Liver (tissue), 9 donors: ENCODE measurements around the gene CACNA2D1. TPM values are rescaled to one million over a fixed set of nuclear protein-coding genes. Genes with fewer than 3 reads are reported as not detected.

Experiments used
- DNase-seq: peaks from one replicate; pipeline ENCODE4 v3.0.0-alpha.2; 2017; ENCODE audit warnings: low spot score
- H3K27ac ChIP-seq, 2 donors: one replicate each; pipeline ENCODE4 v1.7.0; 2013; ENCODE audit warnings: inconsistent platforms in 2 of 2, low read length in 2 of 2, control low read depth in 1 of 2, low read depth in 1 of 2, mild to moderate bottlenecking in 1 of 2
- H3K27me3 ChIP-seq, 4 donors: one replicate each; pipeline versions ENCODE4 v1.6.1 to v1.7.0; 2013; ENCODE audit warnings: low read length in 3 of 4, inconsistent platforms in 1 of 4, mild to moderate bottlenecking in 1 of 4, moderate library complexity in 1 of 4; ENCODE audit not compliant: control insufficient read depth in 4 of 4, insufficient read depth in 4 of 4
- H3K36me3 ChIP-seq, 4 donors: one replicate each; pipeline versions ENCODE4 v1.6.1 to v1.7.0; 2013; ENCODE audit warnings: low read length in 3 of 4, mild to moderate bottlenecking in 3 of 4, low read depth in 1 of 4, moderate library complexity in 1 of 4; ENCODE audit not compliant: control insufficient read depth in 4 of 4, insufficient read depth in 3 of 4
- H3K4me1 ChIP-seq, 4 donors: one replicate each; pipeline versions ENCODE4 v1.6.1 to v1.7.0; 2013; ENCODE audit warnings: low read length in 3 of 4, mild to moderate bottlenecking in 3 of 4, moderate library complexity in 1 of 4; ENCODE audit not compliant: control insufficient read depth in 4 of 4, insufficient read depth in 4 of 4
- H3K4me3 ChIP-seq, 3 donors: one replicate each; pipeline versions ENCODE4 v1.6.1 to v1.7.0; 2013; ENCODE audit warnings: low read length in 3 of 3, control low read depth in 1 of 3, low read depth in 1 of 3, mild to moderate bottlenecking in 1 of 3
- H3K9ac ChIP-seq, 2 donors: one replicate each; pipeline ENCODE4 v1.7.0; 2013; ENCODE audit warnings: low read length in 2 of 2, mild to moderate bottlenecking in 2 of 2, moderate library complexity in 2 of 2, control low read depth in 1 of 2, low read depth in 1 of 2
- H3K9me3 ChIP-seq, 4 donors: one replicate each; pipeline versions ENCODE4 v1.6.1 to v1.7.0; 2013; ENCODE audit warnings: low read length in 3 of 4; ENCODE audit not compliant: control insufficient read depth in 4 of 4
- EGR1 ChIP-seq, 2 donors: IDR thresholded peaks; 2 replicates each; pipeline ENCODE4 v1.6.1; 2016 to 2018; ENCODE audit warnings: antibody characterized with exemption in 2 of 2, low read depth in 2 of 2
- FOXA1 ChIP-seq: IDR thresholded peaks from 2 replicates; pipeline ENCODE4 v1.6.1; 2016; ENCODE audit warnings: antibody characterized with exemption
- FOXA2 ChIP-seq: IDR thresholded peaks from 2 replicates; pipeline ENCODE4 v1.6.1; 2016; ENCODE audit warnings: antibody characterized with exemption
- GABPA ChIP-seq, 2 donors: IDR thresholded peaks in 1 of 2; conservative IDR thresholded peaks in 1 of 2; 2 replicates each; pipeline ENCODE4 v1.6.1; 2016; ENCODE audit warnings: antibody characterized with exemption in 2 of 2, mild to moderate bottlenecking in 1 of 2, moderate library complexity in 1 of 2
- HNF4A ChIP-seq, 2 donors: conservative IDR thresholded peaks; 2 replicates each; pipeline ENCODE4 v1.6.1; 2016; ENCODE audit warnings: antibody characterized with exemption in 2 of 2, mild to moderate bottlenecking in 2 of 2
- HNF4G ChIP-seq: IDR thresholded peaks from 2 replicates; pipeline ENCODE4 v1.6.1; 2016; ENCODE audit warnings: antibody characterized with exemption
- JUND ChIP-seq, 2 donors: IDR thresholded peaks; 2 replicates each; pipeline ENCODE4 v1.6.1; 2016; ENCODE audit warnings: antibody characterized with exemption in 2 of 2
- NR2F2 ChIP-seq: IDR thresholded peaks from 2 replicates; pipeline ENCODE4 v1.6.1; 2016; ENCODE audit warnings: antibody characterized with exemption
- RAD21 ChIP-seq, 2 donors: IDR thresholded peaks; 2 replicates each; pipeline ENCODE4 v1.6.1; 2016; ENCODE audit warnings: antibody characterized with exemption in 2 of 2, mild to moderate bottlenecking in 2 of 2
- RXRA ChIP-seq, 2 donors: IDR thresholded peaks; 2 replicates each; pipeline ENCODE4 v1.6.1; 2017 to 2018; ENCODE audit warnings: antibody characterized with exemption in 2 of 2, mild to moderate bottlenecking in 1 of 2
- SP1 ChIP-seq: IDR thresholded peaks from 2 replicates; pipeline ENCODE4 v1.6.1; 2018; ENCODE audit warnings: antibody characterized with exemption, mild to moderate bottlenecking
- TAF1 ChIP-seq: conservative IDR thresholded peaks from 2 replicates; pipeline ENCODE4 v1.6.1; 2016; ENCODE audit warnings: antibody characterized with exemption, mild to moderate bottlenecking
- YY1 ChIP-seq: IDR thresholded peaks from 2 replicates; pipeline ENCODE4 v1.6.1; 2016; ENCODE audit warnings: antibody characterized with exemption, mild to moderate bottlenecking
- WGBS: extraction: QIAGEN DNeasy Blood & Tissue Kit; methylation state at CpG from one replicate; pipeline ENCODE4 v1.1.7; 2013; 5-methylcytosine and 5-hydroxymethylcytosine counted together
- polyA plus RNA-seq, 2 donors: library from polyadenylated mRNA; stranded (reverse) in 1 of 2; unstranded in 1 of 2; fragments of 200-250 nt in 1 of 2; fragments of >200 nt in 1 of 2; fragmentation: Nextera tagmentation in 1 of 2; extraction: Ambion mirVana in 1 of 2; gene quantifications; one replicate each; pipeline versions ENCODE4 v1.2.1 to v1.2.3, GENCODE V29; 2013 to 2015
- total RNA-seq, 2 donors: library from RNA; depleted of rRNA; stranded (reverse); fragments of >200 nt; gene quantifications; one replicate each; pipeline ENCODE4 v1.2.3, GENCODE V29; 2014
- TF ChIP-seq, protein P1 (sequence below): IDR thresholded peaks from 2 replicates; pipeline ENCODE4 v1.6.1; 2016; ENCODE audit warnings: antibody characterized with exemption, mild to moderate bottlenecking
- TF ChIP-seq, protein P2 (sequence below): IDR thresholded peaks from 2 replicates; pipeline ENCODE4 v1.6.1; 2016; ENCODE audit warnings: antibody characterized with exemption
- TF ChIP-seq, protein P3 (sequence below): fragments of 150-350 bp; IDR thresholded peaks from 2 replicates; pipeline ENCODE4 v1.5.1; 2017; ENCODE audit warnings: improper control_type of control experiment, low read depth, low read length; ENCODE audit not compliant: missing input control
- TF ChIP-seq, protein P4 (sequence below): IDR thresholded peaks from 2 replicates; pipeline ENCODE4 v1.6.1; 2016; ENCODE audit warnings: antibody characterized with exemption
- TF ChIP-seq, protein P5 (sequence below): IDR thresholded peaks from 2 replicates; pipeline ENCODE4 v1.6.1; 2016; ENCODE audit warnings: antibody characterized with exemption
- donor health status: healthy.
- donor health status: healthy.
- donor health status: healthy.
- donor health status: healthy.
- donor health status: healthy.

The CACNA2D1 gene
- total and polyA plus RNA-seq, 4 donors, result 0.42 to 2.3 (median 0.94) TPM

DNA sequence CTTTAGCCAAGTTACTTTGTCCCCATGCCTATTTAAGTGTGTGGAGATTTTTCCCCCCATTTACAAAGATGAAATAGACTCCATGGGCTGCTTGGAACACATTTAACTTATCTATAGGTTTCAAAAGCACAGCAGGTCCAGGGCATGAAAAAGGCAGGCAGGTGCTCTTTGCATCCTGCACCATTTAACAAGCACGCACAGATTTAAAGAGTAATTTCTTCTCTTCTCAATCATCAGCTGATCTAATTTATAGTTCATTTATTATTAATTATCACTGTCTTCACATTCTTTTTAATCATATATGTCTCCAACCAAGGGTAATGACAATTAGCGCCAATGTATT, 156.8 kb downstream of the CACNA2D1 start:
- Histone ChIP-seq H3K36me3 (no peaks in the 10 kb centered on the region), H3K4me1 (no peaks in the 10 kb centered on the region), H3K9me3 (no peaks in the 10 kb centered on the region), H3K27me3 (no peaks in the 10 kb centered on the region), H3K27ac (no peak overlapping the region), H3K4me3 (no peak overlapping the region), H3K9ac (no peak overlapping the region)
- no peak for DNase-seq
- 85% methylated on average over 2 of the region's 2 CpGs for WGBS
- TF ChIP-seq JUND (IDR thresholded peaks at IDR 0.05), result no peak
- no peak for TF ChIP-seq FOXA1
- TF ChIP-seq FOXA2, result no peak
- no peak for TF ChIP-seq RXRA (IDR thresholded peaks at IDR 0.05)
- TF ChIP-seq HNF4A (conservative IDR thresholded peaks at IDR 0.05), result no peak
- no peak for TF ChIP-seq YY1
- TF ChIP-seq, protein P1, sequence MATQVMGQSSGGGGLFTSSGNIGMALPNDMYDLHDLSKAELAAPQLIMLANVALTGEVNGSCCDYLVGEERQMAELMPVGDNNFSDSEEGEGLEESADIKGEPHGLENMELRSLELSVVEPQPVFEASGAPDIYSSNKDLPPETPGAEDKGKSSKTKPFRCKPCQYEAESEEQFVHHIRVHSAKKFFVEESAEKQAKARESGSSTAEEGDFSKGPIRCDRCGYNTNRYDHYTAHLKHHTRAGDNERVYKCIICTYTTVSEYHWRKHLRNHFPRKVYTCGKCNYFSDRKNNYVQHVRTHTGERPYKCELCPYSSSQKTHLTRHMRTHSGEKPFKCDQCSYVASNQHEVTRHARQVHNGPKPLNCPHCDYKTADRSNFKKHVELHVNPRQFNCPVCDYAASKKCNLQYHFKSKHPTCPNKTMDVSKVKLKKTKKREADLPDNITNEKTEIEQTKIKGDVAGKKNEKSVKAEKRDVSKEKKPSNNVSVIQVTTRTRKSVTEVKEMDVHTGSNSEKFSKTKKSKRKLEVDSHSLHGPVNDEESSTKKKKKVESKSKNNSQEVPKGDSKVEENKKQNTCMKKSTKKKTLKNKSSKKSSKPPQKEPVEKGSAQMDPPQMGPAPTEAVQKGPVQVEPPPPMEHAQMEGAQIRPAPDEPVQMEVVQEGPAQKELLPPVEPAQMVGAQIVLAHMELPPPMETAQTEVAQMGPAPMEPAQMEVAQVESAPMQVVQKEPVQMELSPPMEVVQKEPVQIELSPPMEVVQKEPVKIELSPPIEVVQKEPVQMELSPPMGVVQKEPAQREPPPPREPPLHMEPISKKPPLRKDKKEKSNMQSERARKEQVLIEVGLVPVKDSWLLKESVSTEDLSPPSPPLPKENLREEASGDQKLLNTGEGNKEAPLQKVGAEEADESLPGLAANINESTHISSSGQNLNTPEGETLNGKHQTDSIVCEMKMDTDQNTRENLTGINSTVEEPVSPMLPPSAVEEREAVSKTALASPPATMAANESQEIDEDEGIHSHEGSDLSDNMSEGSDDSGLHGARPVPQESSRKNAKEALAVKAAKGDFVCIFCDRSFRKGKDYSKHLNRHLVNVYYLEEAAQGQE, result no peak
- TF ChIP-seq, protein P2, sequence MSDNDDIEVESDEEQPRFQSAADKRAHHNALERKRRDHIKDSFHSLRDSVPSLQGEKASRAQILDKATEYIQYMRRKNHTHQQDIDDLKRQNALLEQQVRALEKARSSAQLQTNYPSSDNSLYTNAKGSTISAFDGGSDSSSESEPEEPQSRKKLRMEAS, result no peak
- no peak for TF ChIP-seq NR2F2
- TF ChIP-seq, protein P3, sequence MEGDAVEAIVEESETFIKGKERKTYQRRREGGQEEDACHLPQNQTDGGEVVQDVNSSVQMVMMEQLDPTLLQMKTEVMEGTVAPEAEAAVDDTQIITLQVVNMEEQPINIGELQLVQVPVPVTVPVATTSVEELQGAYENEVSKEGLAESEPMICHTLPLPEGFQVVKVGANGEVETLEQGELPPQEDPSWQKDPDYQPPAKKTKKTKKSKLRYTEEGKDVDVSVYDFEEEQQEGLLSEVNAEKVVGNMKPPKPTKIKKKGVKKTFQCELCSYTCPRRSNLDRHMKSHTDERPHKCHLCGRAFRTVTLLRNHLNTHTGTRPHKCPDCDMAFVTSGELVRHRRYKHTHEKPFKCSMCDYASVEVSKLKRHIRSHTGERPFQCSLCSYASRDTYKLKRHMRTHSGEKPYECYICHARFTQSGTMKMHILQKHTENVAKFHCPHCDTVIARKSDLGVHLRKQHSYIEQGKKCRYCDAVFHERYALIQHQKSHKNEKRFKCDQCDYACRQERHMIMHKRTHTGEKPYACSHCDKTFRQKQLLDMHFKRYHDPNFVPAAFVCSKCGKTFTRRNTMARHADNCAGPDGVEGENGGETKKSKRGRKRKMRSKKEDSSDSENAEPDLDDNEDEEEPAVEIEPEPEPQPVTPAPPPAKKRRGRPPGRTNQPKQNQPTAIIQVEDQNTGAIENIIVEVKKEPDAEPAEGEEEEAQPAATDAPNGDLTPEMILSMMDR, result no peak
- no peak for TF ChIP-seq RAD21 (IDR thresholded peaks at IDR 0.05)
- no peak for TF ChIP-seq SP1
- TF ChIP-seq, protein P4, sequence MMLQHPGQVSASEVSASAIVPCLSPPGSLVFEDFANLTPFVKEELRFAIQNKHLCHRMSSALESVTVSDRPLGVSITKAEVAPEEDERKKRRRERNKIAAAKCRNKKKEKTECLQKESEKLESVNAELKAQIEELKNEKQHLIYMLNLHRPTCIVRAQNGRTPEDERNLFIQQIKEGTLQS, result no peak
- no peak for TF ChIP-seq TAF1
- TF ChIP-seq, protein P5, sequence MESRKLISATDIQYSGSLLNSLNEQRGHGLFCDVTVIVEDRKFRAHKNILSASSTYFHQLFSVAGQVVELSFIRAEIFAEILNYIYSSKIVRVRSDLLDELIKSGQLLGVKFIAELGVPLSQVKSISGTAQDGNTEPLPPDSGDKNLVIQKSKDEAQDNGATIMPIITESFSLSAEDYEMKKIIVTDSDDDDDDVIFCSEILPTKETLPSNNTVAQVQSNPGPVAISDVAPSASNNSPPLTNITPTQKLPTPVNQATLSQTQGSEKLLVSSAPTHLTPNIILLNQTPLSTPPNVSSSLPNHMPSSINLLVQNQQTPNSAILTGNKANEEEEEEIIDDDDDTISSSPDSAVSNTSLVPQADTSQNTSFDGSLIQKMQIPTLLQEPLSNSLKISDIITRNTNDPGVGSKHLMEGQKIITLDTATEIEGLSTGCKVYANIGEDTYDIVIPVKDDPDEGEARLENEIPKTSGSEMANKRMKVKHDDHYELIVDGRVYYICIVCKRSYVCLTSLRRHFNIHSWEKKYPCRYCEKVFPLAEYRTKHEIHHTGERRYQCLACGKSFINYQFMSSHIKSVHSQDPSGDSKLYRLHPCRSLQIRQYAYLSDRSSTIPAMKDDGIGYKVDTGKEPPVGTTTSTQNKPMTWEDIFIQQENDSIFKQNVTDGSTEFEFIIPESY, result no peak
- TF ChIP-seq HNF4G, result no peak
- TF ChIP-seq EGR1 (IDR thresholded peaks at IDR 0.05; ENCODE audit: low read depth in 2 of 2), result no peak
- no peak for TF ChIP-seq GABPA (IDR thresholded peaks at IDR 0.05 in 1 of 2, conservative IDR thresholded peaks at IDR 0.05 in 1 of 2)
